Lower leg skin (tissue), 4 donors: Measurements from ENCODE around the gene CAPG. TPM values are rescaled to one million over a fixed set of nuclear protein-coding genes. Genes with fewer than 3 reads are reported as not detected.

ENCODE experiments used
- DNase-seq, 2 donors: peaks; one replicate each; pipeline ENCODE4 v3.0.0-alpha.2; 2019; ENCODE audit warnings: low spot score in 2 of 2
- H3K4me3 ChIP-seq: fragments of 200-600 bp; sonication (generic); 2 replicates; pipeline ENCODE4 v1.5.1; 2017; ENCODE audit warnings: mild to moderate bottlenecking, low read depth; ENCODE audit not compliant: poor library complexity, severe bottlenecking
- POLR2A ChIP-seq, 2 donors: fragments of 450-650 bp; IDR thresholded peaks; one replicate each; pipeline ENCODE4 v1.6.1; 2016 to 2017; ENCODE audit warnings: antibody characterized with exemption in 2 of 2, mild to moderate bottlenecking in 1 of 2, moderate library complexity in 1 of 2
- WGBS, 2 donors: methylation state at CpG; one replicate each; pipeline ENCODE4 v1.1.5; 2018; 5-methylcytosine and 5-hydroxymethylcytosine counted together
- intact Hi-C: fragments of 100-400 bp; cut with DNase I; formaldehyde crosslinking; loops from one replicate; pipeline ENCODE4 v1.15.0; 2023; ENCODE audit warnings: low total_unique reads
- total RNA-seq, 4 donors: library from RNA; depleted of rRNA; stranded (reverse); fragments of >200 nt; gene quantifications; one replicate each; pipeline ENCODE4 v1.1.0, GENCODE V29; 2016
- TF ChIP-seq, protein P1 (sequence below), 3 donors: fragments of 450-650 bp; IDR thresholded peaks; one replicate each; pipeline ENCODE4 v1.5.1; 2016; ENCODE audit warnings: antibody characterized with exemption in 3 of 3, mild to moderate bottlenecking in 3 of 3, moderate library complexity in 2 of 3

Gene CAPG
- total RNA-seq, 4 donors from 2014 or later = 177 to 272 (median 232) TPM

GRCh38 chr2:85397925-85398331 lies 12.2 kb downstream of the CAPG start:
- WGBS, 2 donors = 49 to 74% methylated on average over 4 of the region's 4 CpGs
- intact Hi-C loops = no loop called here
- H3K4me3 ChIP-seq = no peak overlapping the region
- DNase-seq = no peak
- TF ChIP-seq POLR2A (IDR thresholded peaks at IDR 0.05) = no peak
- TF ChIP-seq, protein P1, sequence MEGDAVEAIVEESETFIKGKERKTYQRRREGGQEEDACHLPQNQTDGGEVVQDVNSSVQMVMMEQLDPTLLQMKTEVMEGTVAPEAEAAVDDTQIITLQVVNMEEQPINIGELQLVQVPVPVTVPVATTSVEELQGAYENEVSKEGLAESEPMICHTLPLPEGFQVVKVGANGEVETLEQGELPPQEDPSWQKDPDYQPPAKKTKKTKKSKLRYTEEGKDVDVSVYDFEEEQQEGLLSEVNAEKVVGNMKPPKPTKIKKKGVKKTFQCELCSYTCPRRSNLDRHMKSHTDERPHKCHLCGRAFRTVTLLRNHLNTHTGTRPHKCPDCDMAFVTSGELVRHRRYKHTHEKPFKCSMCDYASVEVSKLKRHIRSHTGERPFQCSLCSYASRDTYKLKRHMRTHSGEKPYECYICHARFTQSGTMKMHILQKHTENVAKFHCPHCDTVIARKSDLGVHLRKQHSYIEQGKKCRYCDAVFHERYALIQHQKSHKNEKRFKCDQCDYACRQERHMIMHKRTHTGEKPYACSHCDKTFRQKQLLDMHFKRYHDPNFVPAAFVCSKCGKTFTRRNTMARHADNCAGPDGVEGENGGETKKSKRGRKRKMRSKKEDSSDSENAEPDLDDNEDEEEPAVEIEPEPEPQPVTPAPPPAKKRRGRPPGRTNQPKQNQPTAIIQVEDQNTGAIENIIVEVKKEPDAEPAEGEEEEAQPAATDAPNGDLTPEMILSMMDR (IDR thresholded peaks at IDR 0.05) = no peak

DNA sequence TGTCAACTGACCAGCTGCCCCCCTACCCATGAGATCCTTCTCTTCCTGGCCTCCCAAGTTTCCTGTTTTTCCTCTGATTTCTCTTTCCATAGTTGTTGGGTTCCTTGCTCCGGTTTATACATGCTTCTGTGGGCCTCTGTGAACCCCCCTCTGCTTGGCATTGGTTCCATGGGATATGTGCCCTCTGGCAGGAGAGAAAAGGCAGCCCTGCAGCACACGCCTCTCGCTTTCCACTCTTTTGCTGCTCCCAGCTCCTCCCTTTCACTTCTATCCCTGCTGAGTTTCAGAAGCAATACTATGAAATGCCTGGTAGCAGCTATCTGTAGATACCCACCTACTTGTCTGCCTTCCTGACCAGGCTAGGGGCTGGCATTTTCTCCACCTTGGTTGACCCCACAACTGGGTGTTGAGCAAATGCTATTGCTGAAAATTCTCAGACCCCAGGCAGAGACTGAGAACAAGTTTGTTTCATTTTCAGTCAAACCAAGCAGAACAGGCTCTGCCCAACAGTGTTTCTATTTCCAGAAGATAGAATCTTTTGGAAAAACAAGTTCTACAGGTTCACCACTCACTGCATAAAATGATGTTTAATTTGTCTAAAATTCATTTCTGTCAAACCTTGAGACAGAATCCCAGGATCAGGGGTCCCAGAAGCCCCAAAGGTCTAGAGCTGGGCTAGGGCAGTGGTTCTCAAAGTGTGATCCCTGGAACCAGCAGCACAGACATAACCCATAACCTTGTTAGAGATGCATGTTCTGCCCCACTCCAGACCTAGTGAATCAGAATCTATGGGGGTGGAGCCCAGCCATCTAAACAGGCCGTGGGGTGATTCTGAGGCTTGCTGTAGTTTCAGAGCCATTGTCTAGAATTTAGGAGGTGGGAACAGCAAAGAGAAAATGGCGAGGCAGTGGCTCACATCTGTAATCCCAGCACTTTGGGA lies 13.4 kb downstream of the CAPG start:
- intact Hi-C loops = no loop called here
- DNase-seq = no peak
- no peak for TF ChIP-seq POLR2A (IDR thresholded peaks at IDR 0.05)
- TF ChIP-seq, protein P1 (IDR thresholded peaks at IDR 0.05) = no peak
- H3K4me3 ChIP-seq = no peak overlapping the region
- WGBS, 2 donors = 36 to 39% methylated on average over 5 of the region's 5 CpGs

GRCh38 chr2:85395912-85396475 lies 14.2 kb downstream of the CAPG start:
- no peak for DNase-seq
- 64 to 67% methylated on average over 14 of the region's 14 CpGs for WGBS, 2 donors
- TF ChIP-seq, protein P1 (IDR thresholded peaks at IDR 0.05) = no peak
- TF ChIP-seq POLR2A (IDR thresholded peaks at IDR 0.05) = no peak
- intact Hi-C loops = no loop called here
- H3K4me3 ChIP-seq = no peak overlapping the region

DNA sequence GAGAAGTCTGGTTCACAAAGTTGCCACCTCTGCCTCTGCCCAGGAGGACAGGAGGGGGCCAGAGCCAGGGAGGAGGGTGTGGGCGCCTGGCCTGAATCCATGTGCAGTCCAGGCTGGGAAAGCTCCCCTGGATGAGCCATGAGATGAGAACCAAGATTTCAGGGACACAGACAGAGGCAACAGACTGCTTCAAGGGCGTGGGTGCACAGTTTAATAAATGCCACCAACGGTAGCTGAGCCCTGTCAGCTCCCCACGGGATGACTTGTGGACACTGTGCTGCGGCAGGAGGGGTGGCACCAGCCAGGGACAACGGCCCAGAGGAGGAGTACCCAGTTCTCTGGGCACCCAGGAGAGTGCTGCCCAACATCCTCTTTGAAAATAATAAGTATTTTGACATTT lies 15.2 kb downstream of the CAPG start:
- 42 to 46% methylated on average over 6 of the region's 6 CpGs for WGBS, 2 donors
- H3K4me3 ChIP-seq = no peak overlapping the region
- no peak for DNase-seq
- intact Hi-C loops = no loop called here
- no peak for TF ChIP-seq POLR2A (IDR thresholded peaks at IDR 0.05)
- TF ChIP-seq, protein P1 (IDR thresholded peaks at IDR 0.05) = no peak

GRCh38 chr2:85394261-85394681 lies 15.9 kb downstream of the CAPG start:
- intact Hi-C loops = no loop called here
- no peak for DNase-seq
- no peak for TF ChIP-seq POLR2A (IDR thresholded peaks at IDR 0.05)
- TF ChIP-seq, protein P1 (IDR thresholded peaks at IDR 0.05) = no peak
- WGBS, 2 donors = 51 to 53% methylated on average over 4 of the region's 4 CpGs
- H3K4me3 ChIP-seq = no peak overlapping the region
